Tibial artery (tissue), 4 donors: ENCODE measurements around the gene HPSE.

ENCODE experiments used
- DNase-seq, 2 donors: peaks; one replicate each; pipeline ENCODE4 v3.0.0-alpha.2; 2019
- H3K27ac ChIP-seq, 2 donors: fragments of 200-600 bp; sonication (generic) in 1 of 2; 1 replicate in 1 of 2; 2 replicates in 1 of 2; pipeline ENCODE4 v1.5.1; 2018 to 2019; ENCODE audit warnings: mild to moderate bottlenecking in 1 of 2
- H3K27me3 ChIP-seq, 2 donors: fragments of 200-600 bp; sonication (generic) in 1 of 2; one replicate each; pipeline versions ENCODE4 v1.5.1 to v1.6.0; 2016 to 2019
- H3K36me3 ChIP-seq, 3 donors: fragments of 200-600 bp; sonication (generic) in 2 of 3; one replicate each; pipeline ENCODE4 v1.5.1; 2016 to 2019; ENCODE audit warnings: mild to moderate bottlenecking in 2 of 3
- H3K4me1 ChIP-seq, 4 donors: fragments of 200-600 bp; sonication (generic) in 2 of 4; 1 replicate in 3 of 4; 2 replicates in 1 of 4; pipeline ENCODE4 v1.5.1; 2016 to 2019
- H3K4me3 ChIP-seq, 2 donors: fragments of 200-600 bp; sonication (generic) in 1 of 2; 1 replicate in 1 of 2; 2 replicates in 1 of 2; pipeline ENCODE4 v1.5.1; 2018 to 2019; ENCODE audit warnings: mild to moderate bottlenecking in 2 of 2
- H3K9me3 ChIP-seq, 3 donors: fragments of 200-600 bp; sonication (generic) in 1 of 3; one replicate each; pipeline ENCODE4 v1.5.1; 2016 to 2019
- intact Hi-C: fragments of 100-400 bp; cut with DNase I; formaldehyde crosslinking; loops from one replicate; pipeline ENCODE4 v1.15.0; 2023; ENCODE audit warnings: low total_unique reads
- TF ChIP-seq, protein P1 (sequence below), 2 experiments: fragments of 200-600 bp in 1 of 2; fragments of 450-650 bp in 1 of 2; IDR thresholded peaks; one replicate each; pipeline ENCODE4 v1.5.1; 2017 to 2019; ENCODE audit warnings: antibody characterized with exemption in 2 of 2, mild to moderate bottlenecking in 1 of 2, moderate library complexity in 1 of 2

The HPSE gene

DNA sequence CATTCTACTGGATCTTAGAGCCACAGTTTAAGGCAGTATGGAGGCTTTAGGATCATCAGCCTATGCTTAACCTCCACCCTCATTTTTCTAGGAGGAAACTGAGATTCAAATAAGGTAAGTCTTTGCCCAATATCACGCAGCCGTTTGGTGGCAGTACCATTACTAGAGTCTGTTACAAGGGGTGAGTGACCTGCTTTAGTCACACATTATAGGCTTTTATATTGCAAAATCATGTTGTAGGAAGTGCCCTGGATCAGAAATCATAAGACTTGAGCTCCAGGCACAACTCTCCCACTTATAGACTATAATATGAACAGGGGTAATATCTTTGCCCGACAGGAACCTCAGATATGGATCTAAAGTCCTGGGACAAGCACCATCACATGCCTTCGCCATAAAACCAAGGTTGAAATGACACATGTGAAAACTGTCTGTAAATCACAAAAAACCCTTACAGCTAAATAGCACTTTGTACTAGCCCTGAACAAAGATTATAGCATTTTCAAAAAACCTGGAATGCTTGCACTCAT is 19.2 kb downstream of the HPSE start:
- Histone ChIP-seq H3K9me3 (no peaks in the 10 kb centered on the region), H3K36me3 (no peaks in the 10 kb centered on the region), H3K27ac (no peak overlapping the region), H3K4me3 (no peak overlapping the region), H3K4me1 (no peaks in the 10 kb centered on the region), H3K27me3 (no peaks in the 10 kb centered on the region)
- intact Hi-C loops: no loop called here
- DNase-seq: no peak
- TF ChIP-seq, protein P1, sequence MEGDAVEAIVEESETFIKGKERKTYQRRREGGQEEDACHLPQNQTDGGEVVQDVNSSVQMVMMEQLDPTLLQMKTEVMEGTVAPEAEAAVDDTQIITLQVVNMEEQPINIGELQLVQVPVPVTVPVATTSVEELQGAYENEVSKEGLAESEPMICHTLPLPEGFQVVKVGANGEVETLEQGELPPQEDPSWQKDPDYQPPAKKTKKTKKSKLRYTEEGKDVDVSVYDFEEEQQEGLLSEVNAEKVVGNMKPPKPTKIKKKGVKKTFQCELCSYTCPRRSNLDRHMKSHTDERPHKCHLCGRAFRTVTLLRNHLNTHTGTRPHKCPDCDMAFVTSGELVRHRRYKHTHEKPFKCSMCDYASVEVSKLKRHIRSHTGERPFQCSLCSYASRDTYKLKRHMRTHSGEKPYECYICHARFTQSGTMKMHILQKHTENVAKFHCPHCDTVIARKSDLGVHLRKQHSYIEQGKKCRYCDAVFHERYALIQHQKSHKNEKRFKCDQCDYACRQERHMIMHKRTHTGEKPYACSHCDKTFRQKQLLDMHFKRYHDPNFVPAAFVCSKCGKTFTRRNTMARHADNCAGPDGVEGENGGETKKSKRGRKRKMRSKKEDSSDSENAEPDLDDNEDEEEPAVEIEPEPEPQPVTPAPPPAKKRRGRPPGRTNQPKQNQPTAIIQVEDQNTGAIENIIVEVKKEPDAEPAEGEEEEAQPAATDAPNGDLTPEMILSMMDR (IDR thresholded peaks at IDR 0.05): no peak

DNA sequence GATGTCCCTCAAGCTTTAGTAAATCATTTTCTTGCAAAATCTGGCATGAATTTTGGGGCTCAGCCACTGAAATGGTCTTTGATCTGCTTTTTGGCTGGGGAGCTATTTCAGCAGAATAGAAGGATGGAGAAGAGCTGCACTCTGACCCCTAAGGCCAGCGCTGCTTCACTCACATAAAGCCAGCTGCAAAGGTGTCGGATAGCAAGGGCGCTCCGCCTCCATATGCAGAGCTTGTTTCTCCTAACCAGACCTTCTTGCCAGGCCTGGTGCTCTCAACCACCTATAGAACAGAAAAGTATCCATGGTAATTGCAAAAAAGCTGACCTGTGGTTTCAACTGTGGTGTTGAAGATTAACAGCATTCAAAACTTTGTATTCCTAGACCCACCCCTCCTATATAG is 26.0 kb downstream of the HPSE start:
- Histone ChIP-seq H3K27ac (no peak overlapping the region), H3K27me3 (no peaks in the 10 kb centered on the region), H3K9me3 (no peaks in the 10 kb centered on the region), H3K4me1 (no peaks in the 10 kb centered on the region), H3K36me3 (no peaks in the 10 kb centered on the region), H3K4me3 (no peak overlapping the region)
- DNase-seq: no peak
- TF ChIP-seq, protein P1 (IDR thresholded peaks at IDR 0.05): no peak
- intact Hi-C loops: no loop called here

DNA sequence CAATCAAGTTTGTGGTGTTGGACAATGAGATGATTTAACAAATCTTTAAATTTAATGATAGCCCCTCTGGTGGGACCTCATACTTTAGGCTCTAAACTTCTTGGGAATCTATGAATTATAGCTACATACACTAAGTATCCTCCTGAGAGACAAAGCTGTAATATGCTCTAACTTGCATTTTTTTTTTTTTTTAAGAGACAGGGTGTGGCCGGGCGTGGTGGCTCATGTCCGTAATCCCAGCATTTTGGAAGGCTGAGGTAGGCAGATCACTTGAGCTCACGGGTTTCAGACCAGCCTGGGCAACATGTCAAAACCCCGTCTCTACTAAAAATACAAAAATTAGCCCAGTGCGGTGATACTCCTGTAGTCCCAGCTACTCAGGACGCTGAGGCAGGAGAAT is 26.7 kb downstream of the HPSE start:
- TF ChIP-seq, protein P1 (IDR thresholded peaks at IDR 0.05): no peak
- Histone ChIP-seq H3K27ac (no peak overlapping the region), H3K9me3 (no peaks in the 10 kb centered on the region), H3K4me3 (no peak overlapping the region), H3K27me3 (no peaks in the 10 kb centered on the region), H3K4me1 (no peaks in the 10 kb centered on the region), H3K36me3 (no peaks in the 10 kb centered on the region)
- intact Hi-C loops: no loop called here
- no peak for DNase-seq

DNA sequence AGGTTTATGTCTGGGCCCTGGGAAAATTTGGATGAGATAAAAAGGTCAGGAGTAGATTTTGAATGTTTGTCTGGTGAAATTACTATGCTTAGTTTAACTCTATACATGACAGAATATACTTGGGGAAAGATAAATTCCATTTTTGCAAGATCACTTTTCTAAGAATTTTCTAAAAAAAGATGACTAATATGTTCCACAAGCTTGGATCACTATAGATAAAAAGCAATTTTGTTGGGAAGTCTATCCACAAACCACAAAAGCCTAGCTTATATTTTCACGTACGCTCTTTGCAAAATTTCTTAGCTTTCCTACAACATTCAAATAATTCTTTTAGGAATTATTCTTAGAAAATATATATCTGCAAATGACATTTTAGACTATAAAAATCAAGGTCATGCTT is 29.5 kb downstream of the HPSE start:
- intact Hi-C loops: no loop called here

DNA sequence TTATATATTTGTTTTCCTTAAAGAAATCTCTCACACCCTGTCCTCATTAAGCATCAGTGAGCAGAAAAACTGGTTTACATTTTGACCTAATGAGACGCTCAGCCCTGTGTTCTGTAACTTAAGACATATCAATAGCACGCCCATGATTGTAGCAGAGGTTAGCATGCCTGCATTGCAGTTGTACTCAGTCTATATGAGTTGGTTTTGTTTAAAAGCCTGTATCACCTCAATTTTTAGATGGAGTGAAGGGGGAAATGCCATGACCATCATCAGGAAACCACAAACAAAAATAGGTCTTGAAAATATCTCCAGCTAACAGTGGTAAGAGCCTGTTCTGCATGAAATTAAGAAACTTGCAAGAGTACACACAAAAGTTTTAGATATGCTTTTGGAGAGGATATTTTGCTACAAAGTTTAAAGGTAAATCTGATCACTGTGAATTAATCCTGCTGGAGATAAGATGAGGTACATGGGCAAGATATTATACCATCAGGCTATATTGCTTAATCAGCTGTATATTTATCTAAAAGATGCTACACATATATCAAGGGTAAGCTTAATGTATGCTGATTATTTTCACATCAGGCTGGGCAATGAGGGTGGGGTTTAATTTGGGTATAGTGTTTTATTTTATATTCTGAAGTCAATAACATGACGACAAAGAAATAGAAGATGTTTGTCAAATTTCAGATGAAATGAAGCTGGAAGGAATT is 36.9 kb downstream of the HPSE start:
- H3K27me3 ChIP-seq: no peaks in the 10 kb centered on the region
- intact Hi-C loops: no loop called here
- TF ChIP-seq, protein P1 (IDR thresholded peaks at IDR 0.05): no peak
- H3K9me3 ChIP-seq: no peaks in the 10 kb centered on the region
- no peak for DNase-seq
- no peaks in the 10 kb centered on the region for H3K4me1 ChIP-seq
- H3K27ac ChIP-seq: no peak overlapping the region
- H3K4me3 ChIP-seq: no peak overlapping the region
- H3K36me3 ChIP-seq: no peaks in the 10 kb centered on the region

More for the DNA sequence above, 29.5 kb downstream of the HPSE start:
- no peak for DNase-seq
- Histone ChIP-seq H3K36me3 (no peaks in the 10 kb centered on the region), H3K9me3 (no peaks in the 10 kb centered on the region), H3K27ac (no peak overlapping the region), H3K27me3 (no peaks in the 10 kb centered on the region), H3K4me1 (no peaks in the 10 kb centered on the region), H3K4me3 (no peak overlapping the region)
- TF ChIP-seq, protein P1 (IDR thresholded peaks at IDR 0.05): no peak
